Mesendoderm (in vitro differentiated cells): ENCODE measurements around the gene PPT1.

ENCODE experiments used
- DNase-seq: peaks from one replicate; pipeline ENCODE4 v3.0.0; 2013
- H2AK5ac ChIP-seq: 2 replicates; pipeline ENCODE4 v1.6.1; 2013; ENCODE audit warnings: low read length, inconsistent platforms
- H2BK120ac ChIP-seq: 2 replicates; pipeline ENCODE4 v1.6.1; 2013; ENCODE audit warnings: low read depth, mild to moderate bottlenecking, low read length, moderate library complexity, mixed read lengths
- H2BK15ac ChIP-seq: replicated peaks from 2 replicates; pipeline ENCODE4 v1.6.1; 2013; ENCODE audit warnings: low read depth, mild to moderate bottlenecking, moderate library complexity
- H2BK5ac ChIP-seq: 2 replicates; pipeline ENCODE4 v1.6.1; 2013; ENCODE audit warnings: low read length, inconsistent platforms
- H3K18ac ChIP-seq: 2 replicates; pipeline ENCODE4 v1.6.1; 2013; ENCODE audit warnings: mild to moderate bottlenecking, low read length, mixed read lengths
- H3K23ac ChIP-seq: one replicate; pipeline ENCODE4 v1.6.1; 2013; ENCODE audit warnings: low read length
- H3K27ac ChIP-seq: 2 replicates; pipeline ENCODE4 v1.5.1; 2013; ENCODE audit warnings: low read depth, mild to moderate bottlenecking, inconsistent platforms, low read length, moderate library complexity
- H3K27me3 ChIP-seq: 2 replicates; pipeline ENCODE4 v1.6.1; 2013; ENCODE audit warnings: low read length, control low read depth, mild to moderate bottlenecking, inconsistent platforms; ENCODE audit not compliant: insufficient read depth, poor library complexity
- H3K36me3 ChIP-seq: 2 replicates; pipeline ENCODE4 v1.6.1; 2013; ENCODE audit warnings: low read length, inconsistent platforms; ENCODE audit not compliant: control insufficient read depth, insufficient read depth
- H3K4ac ChIP-seq: one replicate; pipeline ENCODE4 v1.6.1; 2013; ENCODE audit warnings: low read depth, mild to moderate bottlenecking, low read length, moderate library complexity
- H3K4me1 ChIP-seq: 2 replicates; pipeline ENCODE4 v1.6.1; 2013; ENCODE audit warnings: low read depth, low read length, inconsistent platforms; ENCODE audit not compliant: control insufficient read depth
- H3K4me2 ChIP-seq: 2 replicates; pipeline ENCODE4 v1.6.1; 2013; ENCODE audit warnings: low read length
- H3K4me3 ChIP-seq: 2 replicates; pipeline ENCODE4 v1.5.1; 2013; ENCODE audit warnings: mild to moderate bottlenecking, low read length
- H3K56ac ChIP-seq: one replicate; pipeline ENCODE4 v1.6.1; 2013; ENCODE audit warnings: low read length
- H3K79me1 ChIP-seq: 2 replicates; pipeline ENCODE4 v1.6.1; 2013; ENCODE audit warnings: low read length, inconsistent platforms
- H3K79me2 ChIP-seq: 2 replicates; pipeline ENCODE4 v1.6.1; 2013; ENCODE audit warnings: mild to moderate bottlenecking, low read length; ENCODE audit not compliant: control insufficient read depth, insufficient read depth
- H3K9ac ChIP-seq: 2 replicates; pipeline ENCODE4 v1.6.1; 2013; ENCODE audit warnings: low read length, inconsistent platforms
- H4K5ac ChIP-seq: one replicate; pipeline ENCODE4 v1.6.1; 2013; ENCODE audit warnings: low read length
- H4K8ac ChIP-seq: one replicate; pipeline ENCODE4 v1.6.1; 2013; ENCODE audit warnings: low read depth, mild to moderate bottlenecking, control low read depth, low read length, moderate library complexity
- WGBS: extraction: QIAGEN DNeasy Blood & Tissue Kit; methylation state at CpG from one replicate; pipeline ENCODE4 v1.1.7; 2013; ENCODE audit warnings: low lambda C conversion rate, missing lambda C conversion rate; ENCODE audit not compliant: insufficient coverage; ENCODE audit errors: extremely low coverage; 5-methylcytosine and 5-hydroxymethylcytosine counted together

The PPT1 gene

GRCh38 chr1:40036574-40036973 is 60.5 kb downstream of the PPT1 start:
- Histone ChIP-seq H4K5ac (no peak overlapping the region), H3K27me3 (no peaks in the 10 kb centered on the region), H3K36me3 (no peaks in the 10 kb centered on the region), H3K4me2 (no peak overlapping the region), H3K4ac (no peak overlapping the region), H3K18ac (no peak overlapping the region), H3K56ac (no peak overlapping the region), H3K79me1 (no peaks in the 10 kb centered on the region), H3K79me2 (peaks cover 10% of the 10 kb centered on the region), H3K9ac (no peak overlapping the region), H3K23ac (no peak overlapping the region), H2BK120ac (no peak overlapping the region), H3K4me1 (peaks cover 3% of the 10 kb centered on the region), H3K27ac (no peak overlapping the region), H4K8ac (no peak overlapping the region), H3K4me3 (no peak overlapping the region), H2AK5ac (no peak overlapping the region), H2BK5ac (no peak overlapping the region), H2BK15ac (no peak overlapping the region)
- no peak for DNase-seq
- WGBS = no CpG with 5 or more reads among the region's 4 CpGs

GRCh38 chr1:40034869-40035268 is 62.2 kb downstream of the PPT1 start:
- H3K27me3 ChIP-seq = no peaks in the 10 kb centered on the region
- no peak overlapping the region for H3K4ac ChIP-seq
- H3K9ac ChIP-seq = no peak overlapping the region
- no peak overlapping the region for H2AK5ac ChIP-seq
- DNase-seq = no peak
- no peak overlapping the region for H2BK15ac ChIP-seq
- H3K18ac ChIP-seq = no peak overlapping the region
- H3K79me2 ChIP-seq = no peaks in the 10 kb centered on the region
- no peak overlapping the region for H3K23ac ChIP-seq
- no peak overlapping the region for H2BK5ac ChIP-seq
- no peaks in the 10 kb centered on the region for H3K36me3 ChIP-seq
- no peaks in the 10 kb centered on the region for H3K79me1 ChIP-seq
- peaks cover 2% of the 10 kb centered on the region for H3K4me1 ChIP-seq
- no peak overlapping the region for H3K56ac ChIP-seq
- no peak overlapping the region for H2BK120ac ChIP-seq
- WGBS = no CpG with 5 or more reads among the region's 2 CpGs
- no peak overlapping the region for H4K5ac ChIP-seq
- no peak overlapping the region for H4K8ac ChIP-seq
- H3K4me3 ChIP-seq = no peak overlapping the region
- no peak overlapping the region for H3K27ac ChIP-seq
- H3K4me2 ChIP-seq = no peak overlapping the region

GRCh38 chr1:40032240-40032891 is 64.7 kb downstream of the PPT1 start:
- H2BK120ac ChIP-seq = no peak overlapping the region
- H3K36me3 ChIP-seq = no peaks in the 10 kb centered on the region
- H3K79me2 ChIP-seq = no peaks in the 10 kb centered on the region
- H3K23ac ChIP-seq = no peak overlapping the region
- H3K4me1 ChIP-seq = no peaks in the 10 kb centered on the region
- H3K27ac ChIP-seq = no peak overlapping the region
- no CpG with 5 or more reads among the region's 4 CpGs for WGBS
- no peaks in the 10 kb centered on the region for H3K79me1 ChIP-seq
- no peak overlapping the region for H3K56ac ChIP-seq
- no peak overlapping the region for H4K5ac ChIP-seq
- H2AK5ac ChIP-seq = no peak overlapping the region
- no peak overlapping the region for H3K4me2 ChIP-seq
- H3K4me3 ChIP-seq = no peak overlapping the region
- no peak overlapping the region for H4K8ac ChIP-seq
- DNase-seq = peak; percentile 56
- no peak overlapping the region for H3K18ac ChIP-seq
- H2BK15ac ChIP-seq = no peak overlapping the region
- no peak overlapping the region for H3K4ac ChIP-seq
- no peak overlapping the region for H3K9ac ChIP-seq
- no peak overlapping the region for H2BK5ac ChIP-seq
- no peaks in the 10 kb centered on the region for H3K27me3 ChIP-seq

DNA sequence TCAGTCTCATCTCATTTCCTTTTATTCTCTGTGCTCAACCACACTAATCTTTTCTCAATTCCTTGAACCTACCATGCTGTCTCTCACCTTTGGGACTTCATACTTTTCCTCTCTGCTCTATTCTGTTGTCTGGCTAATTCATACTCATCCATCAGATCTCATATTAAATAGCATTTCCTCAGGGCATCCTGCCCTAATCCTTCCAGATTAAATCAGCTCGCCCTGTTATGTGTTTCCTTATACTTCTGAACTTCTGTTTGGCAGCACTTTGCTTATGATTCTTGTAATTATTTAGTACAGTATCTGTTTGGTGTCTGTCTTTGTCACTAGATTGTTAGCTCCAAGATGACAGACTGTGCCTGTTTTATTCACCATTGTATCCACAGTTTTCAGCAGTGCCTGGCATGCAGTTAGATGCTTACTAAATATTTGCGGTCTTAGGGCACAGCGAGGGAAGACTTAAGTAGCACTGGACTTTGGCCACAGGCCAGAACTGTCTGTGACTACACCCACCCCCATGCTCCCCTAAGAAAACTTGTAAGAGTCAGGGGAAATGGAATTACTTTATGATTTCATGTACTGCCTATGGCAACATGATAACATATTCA is 66.4 kb downstream of the PPT1 start:
- no peak overlapping the region for H2BK15ac ChIP-seq
- no peaks in the 10 kb centered on the region for H3K4me1 ChIP-seq
- H3K4me2 ChIP-seq = no peak overlapping the region
- H3K4me3 ChIP-seq = no peak overlapping the region
- no peaks in the 10 kb centered on the region for H3K36me3 ChIP-seq
- no peaks in the 10 kb centered on the region for H3K79me1 ChIP-seq
- H3K18ac ChIP-seq = no peak overlapping the region
- no peak overlapping the region for H2AK5ac ChIP-seq
- H3K9ac ChIP-seq = no peak overlapping the region
- no peaks in the 10 kb centered on the region for H3K79me2 ChIP-seq
- no peak overlapping the region for H2BK120ac ChIP-seq
- no peak overlapping the region for H3K4ac ChIP-seq
- no peak overlapping the region for H4K5ac ChIP-seq
- no peak overlapping the region for H3K27ac ChIP-seq
- H3K27me3 ChIP-seq = no peaks in the 10 kb centered on the region
- H3K23ac ChIP-seq = no peak overlapping the region
- no peak for DNase-seq
- H3K56ac ChIP-seq = no peak overlapping the region
- H2BK5ac ChIP-seq = no peak overlapping the region
- H4K8ac ChIP-seq = no peak overlapping the region
- WGBS = no CpG with 5 or more reads among the region's 3 CpGs

- Histone ChIP-seq H3K79me1 (no peaks in the 10 kb centered on the region), H3K4ac (no peak overlapping the region), H3K4me2 (no peak overlapping the region), H2BK15ac (no peak overlapping the region), H3K9ac (no peak overlapping the region), H3K27ac (no peak overlapping the region), H3K79me2 (no peaks in the 10 kb centered on the region), H4K8ac (no peak overlapping the region), H3K4me3 (no peak overlapping the region), H2BK5ac (no peak overlapping the region), H3K18ac (no peak overlapping the region), H4K5ac (no peak overlapping the region), H2BK120ac (no peak overlapping the region), H2AK5ac (no peak overlapping the region), H3K56ac (no peak overlapping the region), H3K23ac (no peak overlapping the region), H3K27me3 (no peaks in the 10 kb centered on the region), H3K4me1 (no peaks in the 10 kb centered on the region), H3K36me3 (no peaks in the 10 kb centered on the region)
- no CpG with 5 or more reads among the region's 3 CpGs for WGBS
- no peak for DNase-seq
Measured at GRCh38 chr1:40029608-40030007, 67.4 kb downstream of the PPT1 start.

DNA sequence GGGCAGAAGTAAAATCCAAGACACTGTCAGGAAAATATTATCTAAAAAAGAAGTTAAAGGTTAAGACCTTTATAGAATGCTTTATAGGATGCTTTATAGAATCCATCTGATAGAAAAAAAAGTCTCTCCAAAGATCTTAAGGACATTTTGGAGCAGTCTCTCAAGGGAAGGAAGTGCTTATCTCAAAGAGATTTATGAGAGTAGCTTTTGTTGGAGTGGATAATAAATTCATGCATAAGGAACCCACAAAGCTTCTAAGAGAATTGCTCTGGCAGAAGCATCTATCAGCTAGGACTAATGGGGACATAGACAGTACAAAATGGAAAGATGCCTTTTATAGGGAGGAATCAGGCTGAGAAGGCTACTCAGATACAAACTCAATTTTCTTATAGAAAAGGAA is 69.4 kb downstream of the PPT1 start:
- H3K9ac ChIP-seq = no peak overlapping the region
- H3K18ac ChIP-seq = no peak overlapping the region
- DNase-seq = no peak
- no peak overlapping the region for H2BK15ac ChIP-seq
- H3K79me1 ChIP-seq = no peaks in the 10 kb centered on the region
- no peak overlapping the region for H2BK5ac ChIP-seq
- H3K4me3 ChIP-seq = no peak overlapping the region
- no peaks in the 10 kb centered on the region for H3K79me2 ChIP-seq
- H3K4ac ChIP-seq = no peak overlapping the region
- H3K4me2 ChIP-seq = no peak overlapping the region
- no peaks in the 10 kb centered on the region for H3K27me3 ChIP-seq
- no peak overlapping the region for H3K23ac ChIP-seq
- H3K4me1 ChIP-seq = no peaks in the 10 kb centered on the region
- no peak overlapping the region for H2AK5ac ChIP-seq
- H2BK120ac ChIP-seq = no peak overlapping the region
- no peak overlapping the region for H3K27ac ChIP-seq
- H4K8ac ChIP-seq = no peak overlapping the region
- no peak overlapping the region for H3K56ac ChIP-seq
- no peak overlapping the region for H4K5ac ChIP-seq
- no peaks in the 10 kb centered on the region for H3K36me3 ChIP-seq
